CD4-positive, alpha-beta T cell treated with Interleukin-2 at 100 ng/mL for 4 hours (primary cell): ENCODE data around the gene CCT7.
"Not testable (repeated sequence)": the region's sequence is repeated elsewhere in the genome, so short reads cannot be mapped to it uniquely, and the experiment has no call there.

Experiments
- DNase-seq: peaks from one replicate; pipeline ENCODE4 v3.0.0-alpha.2; 2020; ENCODE audit warnings: low spot score

Gene CCT7

GRCh38 chr2:73233932-73234832 is at the start of gene CCT7:
Gene CCT7, plus strand, starts transcription at chr2:73234308. Its CDS starts 71 bp downstream, at chr2:73234379.
- DNase-seq: peak; percentile 93

GRCh38 chr2:73185965-73186364 is 48.1 kb upstream of the CCT7 start:
- no peak for DNase-seq

- no peak for DNase-seq
These were observed 46.6 kb upstream of the CCT7 start for GRCh38 chr2:73187549-73187948.

DNA sequence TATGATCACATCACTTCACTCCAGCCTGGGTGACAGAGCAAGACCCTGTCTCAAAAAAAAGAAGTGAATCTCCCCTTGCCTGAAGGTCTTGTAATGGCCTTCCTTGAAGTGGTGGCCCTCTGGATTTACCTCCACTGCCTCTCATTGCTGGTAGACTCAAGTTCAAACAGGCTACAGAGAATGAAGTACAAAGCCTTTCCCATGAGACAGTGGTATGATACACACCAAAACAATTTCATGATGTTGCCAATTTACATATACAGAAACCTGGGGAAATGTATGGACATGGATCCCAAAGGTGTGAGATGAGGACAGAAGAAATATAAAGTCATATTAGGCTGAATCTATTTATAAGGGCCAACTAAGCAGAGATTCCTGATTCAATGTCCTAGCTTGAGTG is 36.5 kb upstream of the CCT7 start:
- no peak for DNase-seq

- DNase-seq: not testable (repeated sequence)
These were observed 33.8 kb upstream of the CCT7 start for GRCh38 chr2:73200281-73200680.

GRCh38 chr2:73202156-73203054 is 31.7 kb upstream of the CCT7 start, which contains the start of gene NOTO:
Gene NOTO, plus strand, starts transcription at chr2:73202574. Its CDS starts 93 bp downstream, at chr2:73202667.
- DNase-seq: no peak

DNA sequence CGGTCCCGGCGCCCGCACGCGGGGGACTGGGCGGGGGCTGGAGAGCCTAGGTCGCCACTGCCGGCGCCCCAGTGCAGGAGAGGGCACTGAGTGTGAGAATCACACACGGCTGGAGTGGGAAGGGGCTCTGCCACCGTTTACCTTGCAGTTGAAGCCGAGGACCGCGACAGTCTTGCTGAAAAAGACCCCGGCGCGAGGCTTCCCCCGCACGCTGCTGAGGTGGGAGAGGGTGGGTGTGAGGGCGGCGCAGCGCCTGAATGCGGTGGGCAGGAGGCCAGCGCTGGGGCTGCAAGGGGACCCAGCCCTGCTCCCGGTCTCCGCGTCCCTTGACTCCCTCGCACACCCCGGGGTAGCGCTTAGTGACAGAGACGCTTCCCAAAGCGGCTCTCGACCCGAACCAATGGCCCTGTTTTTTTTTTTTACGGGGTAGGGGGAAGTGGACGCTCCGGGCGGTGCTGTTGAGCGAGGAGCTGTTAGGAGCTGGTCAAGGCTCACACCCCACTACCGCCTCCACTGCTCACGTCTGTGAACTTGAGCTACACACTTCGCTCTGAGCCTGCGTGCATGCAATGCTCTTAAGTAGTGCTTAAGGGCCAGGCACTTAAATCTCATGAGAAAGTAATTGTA is 30.9 kb upstream of the CCT7 start:
- DNase-seq: no peak

DNA sequence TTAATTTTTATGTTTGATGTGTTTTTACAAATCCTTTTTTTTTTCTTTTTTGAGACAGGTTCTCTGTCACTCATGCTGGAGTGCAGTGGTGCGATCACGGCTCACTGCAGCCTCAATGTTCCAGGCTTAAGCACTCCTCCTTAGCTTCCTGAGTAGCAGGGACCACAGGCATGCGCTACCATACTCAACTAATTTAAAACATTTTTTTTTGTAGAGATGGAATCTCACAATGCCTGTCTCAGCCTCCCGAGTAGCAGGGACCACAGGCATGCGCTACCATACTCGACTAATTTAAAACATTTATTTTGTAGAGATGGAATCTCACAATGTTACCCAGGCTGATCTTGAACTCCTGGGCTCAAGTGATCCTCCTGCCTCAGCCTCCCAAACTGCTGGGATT is 28.5 kb upstream of the CCT7 start:
- no peak for DNase-seq

- DNase-seq: no peak
These were observed 25.9 kb upstream of the CCT7 start for GRCh38 chr2:73208258-73208657.

DNA sequence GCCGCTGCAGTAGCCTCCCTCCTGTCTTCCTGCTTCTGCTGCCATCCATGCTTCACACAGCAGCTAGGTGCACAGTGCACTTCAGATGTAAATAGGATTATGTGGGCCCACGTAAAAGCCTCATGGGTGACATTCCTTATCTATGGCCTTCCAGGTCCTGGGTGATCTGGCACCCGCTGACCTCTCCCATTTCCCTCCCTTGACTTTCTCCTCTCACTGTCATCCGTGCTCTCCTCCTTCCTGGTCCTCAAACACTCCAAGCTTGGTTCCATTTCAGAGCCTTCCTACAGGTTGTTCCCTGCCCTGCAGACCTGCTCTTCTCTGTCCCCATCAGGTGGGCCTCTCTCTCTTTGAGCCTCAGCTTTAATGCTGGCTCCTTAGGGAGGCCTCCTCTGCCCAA is 24.1 kb upstream of the CCT7 start:
- DNase-seq: no peak

GRCh38 chr2:73210696-73211095 is 23.4 kb upstream of the CCT7 start:
- DNase-seq: no peak

DNA sequence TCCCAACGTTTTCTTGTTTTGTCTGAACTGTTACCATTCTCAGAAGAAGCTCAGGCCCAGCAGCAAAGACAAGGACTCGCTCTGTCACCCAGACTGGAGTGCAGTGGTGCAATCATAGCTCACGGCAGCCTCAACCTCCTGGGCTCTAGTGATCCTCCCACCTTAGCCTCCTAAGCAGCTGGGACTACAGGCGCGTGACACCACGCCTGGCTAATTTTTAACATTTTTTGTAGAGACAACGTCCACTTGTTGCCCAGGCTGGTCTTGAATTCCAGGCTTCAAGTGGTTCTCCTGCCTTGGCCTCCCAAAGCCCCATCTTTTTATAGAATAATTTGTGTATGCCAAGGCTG is 22.0 kb upstream of the CCT7 start:
- no peak for DNase-seq

DNA sequence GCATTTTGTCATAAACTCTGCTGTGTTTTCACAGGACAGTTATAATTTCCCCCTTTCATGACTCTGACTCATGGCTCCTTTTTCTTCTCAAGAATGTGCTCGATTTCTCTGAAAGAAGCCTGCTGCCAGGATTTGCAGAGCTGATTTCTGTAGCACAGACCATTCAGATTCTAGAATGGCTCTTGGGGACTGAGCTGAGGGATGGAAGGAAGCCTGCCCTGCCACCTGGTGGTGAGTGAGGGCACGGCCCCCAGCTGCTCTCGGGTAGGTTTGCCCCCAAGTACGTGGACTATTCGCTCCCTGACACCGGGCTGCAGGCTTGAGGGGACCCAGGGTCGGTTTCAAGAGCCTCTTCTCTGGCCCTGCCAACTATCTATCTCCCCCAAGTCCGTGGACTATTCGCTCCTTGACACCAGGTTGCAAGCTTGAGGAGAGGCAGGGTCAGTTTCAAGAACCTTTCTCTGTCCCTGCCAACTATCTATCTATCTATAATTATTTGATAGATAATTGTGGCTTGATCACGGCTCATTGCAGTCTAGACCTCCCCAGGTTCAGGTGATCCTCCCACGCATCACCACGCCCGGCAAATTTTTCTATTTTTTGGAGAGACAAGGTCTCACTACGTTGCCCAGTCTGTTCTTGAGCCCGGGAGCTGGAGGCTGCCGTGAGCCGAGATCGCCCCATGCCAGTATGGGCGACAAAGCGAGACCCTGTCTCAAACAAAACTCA is 21.5 kb upstream of the CCT7 start:
- peak; percentile 78 for DNase-seq

- peak; percentile 92 for DNase-seq
These were observed 19.7 kb upstream of the CCT7 start, which contains the start of gene SMYD5 for GRCh38 chr2:73214120-73215035. Gene SMYD5, plus strand, starts transcription at chr2:73214245. Its CDS starts 22 bp downstream, at chr2:73214267.

DNA sequence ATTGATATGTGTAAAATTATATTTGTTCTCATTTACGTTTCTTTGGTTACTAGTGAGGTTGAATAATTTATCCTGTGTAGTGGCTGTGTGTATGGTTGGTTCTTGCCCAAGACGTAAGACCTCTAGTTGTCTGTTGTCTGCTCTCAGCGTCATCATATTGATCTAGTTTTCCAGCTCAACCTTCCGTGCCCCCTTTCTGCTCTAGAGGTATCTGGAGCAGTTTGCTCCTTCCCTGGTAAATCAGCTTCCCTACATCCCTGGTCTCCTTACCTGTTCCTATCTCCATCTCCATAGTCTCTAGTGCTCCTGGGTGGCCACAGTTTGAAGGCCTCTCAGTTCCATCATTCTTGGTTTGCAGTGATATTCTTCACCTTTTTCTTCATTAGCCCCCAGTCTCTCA is 18.9 kb upstream of the CCT7 start:
- DNase-seq: no peak

DNA sequence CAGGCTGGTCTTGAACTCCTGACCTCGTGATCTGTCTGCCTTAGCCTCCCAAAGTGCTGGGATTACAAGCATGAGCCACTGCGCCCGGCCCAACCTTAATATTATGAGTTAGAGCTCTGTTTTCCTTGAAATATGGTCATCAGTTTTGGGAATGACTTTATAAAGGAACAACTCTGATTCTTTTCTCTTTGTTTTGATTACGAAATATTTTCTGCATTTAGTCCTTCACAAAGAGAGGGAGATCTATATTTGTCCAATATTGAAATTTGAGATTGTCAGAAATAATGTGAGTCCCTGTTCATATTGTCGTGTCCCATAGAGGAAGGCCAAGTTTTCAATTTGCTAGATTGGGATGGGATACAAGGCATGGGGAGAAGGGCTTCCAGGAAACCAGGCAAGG is 16.9 kb upstream of the CCT7 start:
- DNase-seq: no peak

GRCh38 chr2:73217826-73218225 is 16.3 kb upstream of the CCT7 start:
- no peak for DNase-seq

DNA sequence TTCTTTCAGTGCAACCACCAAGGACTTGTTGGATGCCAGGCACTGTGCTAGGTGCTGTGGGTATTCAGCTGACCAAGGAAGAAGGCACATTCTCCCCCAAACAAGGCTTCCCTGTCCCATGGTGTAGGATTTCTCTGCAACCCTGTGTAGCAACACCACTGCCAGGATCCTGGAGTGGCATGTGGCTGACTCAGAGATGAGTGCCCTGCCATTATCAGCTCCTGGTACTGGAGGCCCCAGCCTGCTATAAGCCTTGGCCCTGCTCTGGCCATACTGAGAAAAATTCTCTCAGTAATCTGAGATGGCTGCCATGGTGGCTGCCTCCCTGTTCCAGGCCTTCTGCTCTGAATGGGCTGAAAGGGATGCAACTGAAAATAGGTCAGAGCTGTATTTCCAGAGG is 15.8 kb upstream of the CCT7 start:
- no peak for DNase-seq

DNA sequence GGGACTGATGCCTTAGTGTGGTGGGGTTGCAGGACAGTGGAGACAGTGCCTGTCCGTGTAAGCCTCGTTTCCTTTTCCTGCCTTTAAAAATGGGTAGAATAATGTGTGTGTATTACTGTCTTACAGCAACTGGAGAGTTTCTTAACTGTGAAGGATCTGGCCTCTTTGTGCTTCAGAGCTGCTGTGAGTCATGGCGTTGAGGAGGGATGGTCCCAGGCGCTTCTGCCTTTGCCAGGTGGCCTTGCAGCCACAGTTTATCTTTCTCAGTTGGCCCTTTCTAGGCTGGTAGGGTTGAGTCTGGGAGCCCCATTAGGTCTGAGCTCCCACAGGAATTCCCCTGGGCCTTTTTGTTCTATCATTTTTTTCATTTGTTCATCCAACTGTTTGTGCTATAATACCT is 10.3 kb upstream of the CCT7 start:
- DNase-seq: no peak

DNA sequence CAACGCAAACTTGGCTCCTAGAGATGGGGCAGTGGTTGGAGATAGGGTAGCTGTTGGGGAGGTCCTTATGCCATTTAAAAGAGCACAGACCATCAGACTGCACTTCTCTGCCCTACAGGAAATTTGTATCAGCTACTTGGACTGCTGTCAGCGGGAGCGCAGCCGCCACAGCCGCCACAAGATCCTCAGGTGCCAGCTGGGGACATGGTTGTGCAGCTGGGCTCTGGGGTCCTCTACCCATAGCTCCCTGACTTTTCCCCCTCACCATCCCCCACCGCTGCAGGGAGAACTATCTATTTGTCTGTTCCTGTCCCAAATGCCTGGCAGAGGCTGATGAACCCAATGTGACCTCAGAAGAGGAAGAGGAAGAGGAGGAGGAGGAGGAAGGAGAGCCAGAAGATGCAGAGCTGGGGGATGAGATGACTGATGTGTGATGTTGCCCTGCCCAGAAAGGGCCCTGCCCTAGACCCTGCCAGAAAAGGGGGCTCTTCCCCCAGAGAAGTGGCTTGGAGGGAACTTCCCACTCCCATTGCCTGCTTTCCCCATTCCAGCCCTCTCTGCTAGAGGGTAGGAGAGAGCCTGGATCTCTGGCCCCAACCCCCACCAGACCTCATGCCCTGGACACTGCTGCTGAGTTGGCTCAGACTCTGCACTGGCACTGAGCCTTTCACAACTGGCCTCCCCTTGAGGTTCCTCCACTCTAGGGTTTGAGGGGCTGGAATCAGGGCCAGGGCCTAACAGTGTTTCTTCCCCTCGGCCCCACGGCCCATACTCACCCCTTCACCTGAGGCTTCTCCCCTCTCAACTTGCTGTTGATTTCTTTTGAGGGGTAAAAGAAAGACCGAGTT is 8.4 kb upstream of the CCT7 start:
- DNase-seq: no peak
